Endothelial cell of umbilical vein (primary cell): Measurements from ENCODE around the gene HOXB5. TPM values are rescaled to one million over a fixed set of nuclear protein-coding genes. Genes with fewer than 3 reads are reported as not detected.

Experiments
- BruUV-seq: library from RNA; stranded (reverse); fragments of 400-500 nt; replicated peaks from 2 replicates; lab custom pipeline; 2021; lab: Mats Ljungman, UMichigan
- CTCF ChIA-PET: fragments of 300-600, 350-600 bp; sonication (Branson Sonifier 250); formaldehyde crosslinking; loops from one replicate; lab custom pipeline; 2021; ENCODE audit warnings: antibody characterized with exemption, inconsistent platforms; lab: Charles Lee
- POLR2A ChIA-PET: fragments of 300-600, 350-600 bp; sonication (Branson Sonifier 250); formaldehyde crosslinking; loops from one replicate; lab custom pipeline; 2021; ENCODE audit warnings: antibody characterized with exemption, inconsistent platforms; lab: Charles Lee
- DNase-seq: peaks from one replicate; pipeline ENCODE4 v3.0.0-alpha.2; 2011; ENCODE audit warnings: low read depth, low spot score
- FAIRE-seq: peaks from 2 replicates; lab custom pipeline; 2011; peaks lifted over from hg19 to GRCh38; lab: Jason Lieb, UNC
- H2AFZ ChIP-seq: 2 replicates; pipeline ENCODE4 v1.6.0; 2012; ENCODE audit warnings: low read depth, low read length, control low read depth, inconsistent platforms
- H3K27ac ChIP-seq: 2 replicates; pipeline ENCODE4 v1.5.1; 2011; ENCODE audit warnings: low read depth, mild to moderate bottlenecking, control low read depth, low read length, moderate library complexity; ENCODE audit not compliant: insufficient read depth
- H3K27me3 ChIP-seq, 2 experiments: 2 replicates each; pipeline versions ENCODE4 v1.6.0 to v1.6.1; 2011; ENCODE audit warnings: low read length in 2 of 2, mixed read lengths in 1 of 2; ENCODE audit not compliant: control insufficient read depth in 2 of 2, insufficient read depth in 2 of 2
- H3K36me3 ChIP-seq, 2 experiments: 2 replicates in 1 of 2; 3 replicates in 1 of 2; pipeline ENCODE4 v1.5.1; 2011; ENCODE audit warnings: low read length in 2 of 2, mild to moderate bottlenecking in 1 of 2, moderate library complexity in 1 of 2; ENCODE audit not compliant: control insufficient read depth in 2 of 2, insufficient read depth in 2 of 2; ENCODE audit errors: extremely low read depth in 1 of 2
- H3K4me1 ChIP-seq: 3 replicates; pipeline ENCODE4 v1.5.1; 2011; ENCODE audit warnings: mild to moderate bottlenecking, low read length; ENCODE audit not compliant: control insufficient read depth, insufficient read depth; ENCODE audit errors: extremely low read depth
- H3K4me2 ChIP-seq: 2 replicates; pipeline ENCODE4 v1.6.1; 2011; ENCODE audit warnings: low read length, control low read depth, mixed read lengths; ENCODE audit not compliant: insufficient read depth
- H3K4me3 ChIP-seq, 3 experiments: fragments of 200-600 bp in 1 of 3; sonication (generic), shearing (Covaris generic) in 1 of 3; replicated peaks in 1 of 3; 2 replicates each; pipeline ENCODE4 v1.5.1; 2011 to 2016; ENCODE audit warnings: control low read depth in 3 of 3, low read length in 3 of 3, mild to moderate bottlenecking in 2 of 3, inconsistent platforms in 1 of 3, low read depth in 1 of 3, moderate library complexity in 1 of 3; ENCODE audit not compliant: insufficient read depth in 1 of 3
- H3K79me2 ChIP-seq: 2 replicates; pipeline ENCODE4 v1.6.0; 2012; ENCODE audit warnings: low read length, inconsistent platforms; ENCODE audit not compliant: control insufficient read depth, insufficient read depth
- H3K9ac ChIP-seq: replicated peaks from 2 replicates; pipeline ENCODE3; 2011; ENCODE audit warnings: low read length, control low read depth; ENCODE audit not compliant: insufficient read depth; ENCODE audit errors: extremely low read depth
- H3K9me1 ChIP-seq: replicated peaks from 3 replicates; pipeline ENCODE4 v1.6.0; 2011; ENCODE audit warnings: mild to moderate bottlenecking, low read length; ENCODE audit not compliant: control insufficient read depth, insufficient read depth; ENCODE audit errors: extremely low read depth
- H3K9me3 ChIP-seq: replicated peaks from 2 replicates; pipeline ENCODE4 v1.5.1; 2012; ENCODE audit warnings: low read length, inconsistent platforms; ENCODE audit not compliant: control insufficient read depth, insufficient read depth
- H4K20me1 ChIP-seq: replicated peaks from 2 replicates; pipeline ENCODE3; 2011; ENCODE audit warnings: mild to moderate bottlenecking, low read length; ENCODE audit not compliant: control insufficient read depth, insufficient read depth; ENCODE audit errors: extremely low read depth
- EZH2 ChIP-seq: IDR thresholded peaks from 2 replicates; pipeline ENCODE4 v1.6.1; 2012; ENCODE audit warnings: borderline replicate concordance, low read depth, mild to moderate bottlenecking, moderate library complexity, low read length, inconsistent platforms; ENCODE audit not compliant: severe bottlenecking
- FOS ChIP-seq: IDR thresholded peaks from 2 replicates; pipeline ENCODE4 v1.6.1; 2011; ENCODE audit warnings: mild to moderate bottlenecking, low read length, moderate library complexity, borderline replicate concordance; ENCODE audit not compliant: insufficient read depth
- JUN ChIP-seq: IDR thresholded peaks from 2 replicates; pipeline ENCODE4 v1.6.1; 2011; ENCODE audit warnings: borderline replicate concordance, low read depth; ENCODE audit not compliant: insufficient read length, insufficient read depth
- MYC ChIP-seq: IDR thresholded peaks from one replicate; pipeline ENCODE4 v1.6.1; 2011; ENCODE audit warnings: mild to moderate bottlenecking, low read depth, low read length
- POLR2AphosphoS5 ChIP-seq: IDR thresholded peaks from 2 replicates; pipeline ENCODE4 v1.6.1; 2012; ENCODE audit warnings: low read depth, mild to moderate bottlenecking, control low read depth, low read length, moderate library complexity; ENCODE audit not compliant: insufficient read depth
- dilution Hi-C: fragments of 300-500 bp; cut with MboI; formaldehyde crosslinking; loops from one replicate; pipeline ENCODE4 v1.15.0; 2019; ENCODE audit warnings: low sequenced_read_pairs; ENCODE audit not compliant: extremely low pct_ligation_motif_present
- intact Hi-C: fragments of 100-400 bp; cut with micrococcal nuclease; formaldehyde crosslinking; loops from one replicate; pipeline ENCODE4 v1.10.0; 2022
- polyA plus RNA-seq, 4 experiments: library from polyadenylated mRNA; depleted of rRNA in 3 of 4; stranded (reverse) in 3 of 4; unstranded in 1 of 4; fragments of >200 nt; gene quantifications; 2 replicates each; pipeline versions ENCODE4 v1.2.1 to v1.2.3, GENCODE V29; 2011 to 2012; ENCODE audit warnings: missing spikeins in 1 of 4
- total RNA-seq: library from RNA; stranded (reverse); gene quantifications from 2 replicates; pipeline ENCODE4 v1.2.3, GENCODE V29; 2021
- TF ChIP-seq, protein P1 (sequence below), 2 donors: IDR thresholded peaks; 1 replicate in 1 of 2; 2 replicates in 1 of 2; pipeline ENCODE4 v1.5.1; 2011; ENCODE audit warnings: low read length in 2 of 2, mild to moderate bottlenecking in 2 of 2, moderate library complexity in 2 of 2, control low read depth in 1 of 2, inconsistent platforms in 1 of 2, low read depth in 1 of 2; ENCODE audit not compliant: insufficient read depth in 1 of 2; ENCODE audit errors: extremely low read depth in 1 of 2

HOXB5 gene
- total and polyA plus RNA-seq, 2 donors (not counting 3 experiments of a cell fraction or from before 2014, with no cell fraction given), result 2.0 to 8.5 TPM

DNA sequence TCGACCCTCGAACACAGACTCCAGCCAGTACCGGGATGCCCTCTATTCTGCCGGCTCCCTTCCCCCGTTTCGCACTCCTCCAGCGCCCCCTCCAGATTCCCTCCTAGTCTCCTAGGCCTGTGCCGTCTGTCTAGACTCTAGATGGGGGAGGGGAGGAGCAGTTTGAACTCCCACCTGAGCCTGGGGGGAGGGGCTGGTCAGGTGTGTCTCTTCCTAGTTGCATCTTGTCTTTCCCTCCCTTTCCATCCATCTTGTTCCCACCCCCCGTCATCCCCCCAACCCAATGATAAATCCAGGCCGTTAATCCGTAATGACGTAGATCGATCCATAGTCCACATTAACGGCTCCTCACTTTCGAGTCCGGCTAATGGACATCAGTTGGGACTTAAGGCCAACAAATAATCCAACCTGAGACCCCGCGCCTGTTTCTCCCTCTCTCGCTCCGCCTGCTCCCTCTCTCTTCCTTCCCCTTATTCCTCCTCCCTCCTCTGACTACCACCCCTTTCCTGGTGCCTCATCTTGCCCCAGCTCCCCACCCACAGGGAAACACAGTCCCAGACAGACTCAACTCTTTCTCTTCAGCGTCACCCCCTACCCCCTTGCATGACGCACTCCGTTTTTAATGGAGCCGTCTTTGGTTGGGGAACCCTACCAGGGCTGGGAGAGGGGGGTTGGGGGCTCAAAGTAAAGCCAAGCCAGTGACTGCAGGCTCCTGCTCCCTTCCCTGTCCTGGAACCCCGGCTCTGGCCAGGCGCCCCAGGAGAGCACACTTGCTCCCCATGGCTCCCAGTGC is 3.4 kb upstream of the HOXB5 start:
- intact Hi-C loops, result no loop called here
- POLR2A ChIA-PET, result no interaction called here
- no peaks in the 10 kb centered on the region for H3K9me1 ChIP-seq
- peaks cover 3% of the 10 kb centered on the region in 2 experiments for H3K36me3 ChIP-seq
- BruUV-seq, result no TSS peak
- no peak overlapping the region for H2AFZ ChIP-seq
- no peaks in the 10 kb centered on the region for H3K9me3 ChIP-seq
- H3K79me2 ChIP-seq, result peaks cover 73% of the 10 kb centered on the region
- peak overlapping the region; percentile 28 for H3K4me2 ChIP-seq
- peaks cover 30% of the 10 kb centered on the region for H3K4me1 ChIP-seq
- TF ChIP-seq MYC, result no peak
- TF ChIP-seq, protein P1, sequence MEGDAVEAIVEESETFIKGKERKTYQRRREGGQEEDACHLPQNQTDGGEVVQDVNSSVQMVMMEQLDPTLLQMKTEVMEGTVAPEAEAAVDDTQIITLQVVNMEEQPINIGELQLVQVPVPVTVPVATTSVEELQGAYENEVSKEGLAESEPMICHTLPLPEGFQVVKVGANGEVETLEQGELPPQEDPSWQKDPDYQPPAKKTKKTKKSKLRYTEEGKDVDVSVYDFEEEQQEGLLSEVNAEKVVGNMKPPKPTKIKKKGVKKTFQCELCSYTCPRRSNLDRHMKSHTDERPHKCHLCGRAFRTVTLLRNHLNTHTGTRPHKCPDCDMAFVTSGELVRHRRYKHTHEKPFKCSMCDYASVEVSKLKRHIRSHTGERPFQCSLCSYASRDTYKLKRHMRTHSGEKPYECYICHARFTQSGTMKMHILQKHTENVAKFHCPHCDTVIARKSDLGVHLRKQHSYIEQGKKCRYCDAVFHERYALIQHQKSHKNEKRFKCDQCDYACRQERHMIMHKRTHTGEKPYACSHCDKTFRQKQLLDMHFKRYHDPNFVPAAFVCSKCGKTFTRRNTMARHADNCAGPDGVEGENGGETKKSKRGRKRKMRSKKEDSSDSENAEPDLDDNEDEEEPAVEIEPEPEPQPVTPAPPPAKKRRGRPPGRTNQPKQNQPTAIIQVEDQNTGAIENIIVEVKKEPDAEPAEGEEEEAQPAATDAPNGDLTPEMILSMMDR (IDR thresholded peaks at IDR 0.05; ENCODE audit: extremely low read depth in 1 of 2, insufficient read depth in 1 of 2, low read depth in 1 of 2, low read length in 2 of 2), result no peak
- TF ChIP-seq EZH2, result no peak
- no peak for TF ChIP-seq FOS
- TF ChIP-seq POLR2AphosphoS5, result no peak
- TF ChIP-seq JUN, result no peak
- H3K27me3 ChIP-seq, result no peaks in the 10 kb centered on the region
- H3K27ac ChIP-seq, result peak overlapping the region; percentile 36
- dilution Hi-C loops, result no loop called here
- FAIRE-seq (peak; percentile 15), DNase-seq (no peak)
- CTCF ChIA-PET, result interaction anchor here (1.5 to 1.6 kb wide), 2 partner anchors 337 to 381 kb away, joined by 3 to 4 read pairs; no protein-coding TSS in a partner anchor
- H3K4me3 ChIP-seq, result peak overlapping the region; percentile 35 to 43 (median 36)
- no peaks in the 10 kb centered on the region for H4K20me1 ChIP-seq
- H3K9ac ChIP-seq, result peak overlapping the region; percentile 55
